Measurements from ENCODE around the gene MED29.

Gene MED29

DNA sequence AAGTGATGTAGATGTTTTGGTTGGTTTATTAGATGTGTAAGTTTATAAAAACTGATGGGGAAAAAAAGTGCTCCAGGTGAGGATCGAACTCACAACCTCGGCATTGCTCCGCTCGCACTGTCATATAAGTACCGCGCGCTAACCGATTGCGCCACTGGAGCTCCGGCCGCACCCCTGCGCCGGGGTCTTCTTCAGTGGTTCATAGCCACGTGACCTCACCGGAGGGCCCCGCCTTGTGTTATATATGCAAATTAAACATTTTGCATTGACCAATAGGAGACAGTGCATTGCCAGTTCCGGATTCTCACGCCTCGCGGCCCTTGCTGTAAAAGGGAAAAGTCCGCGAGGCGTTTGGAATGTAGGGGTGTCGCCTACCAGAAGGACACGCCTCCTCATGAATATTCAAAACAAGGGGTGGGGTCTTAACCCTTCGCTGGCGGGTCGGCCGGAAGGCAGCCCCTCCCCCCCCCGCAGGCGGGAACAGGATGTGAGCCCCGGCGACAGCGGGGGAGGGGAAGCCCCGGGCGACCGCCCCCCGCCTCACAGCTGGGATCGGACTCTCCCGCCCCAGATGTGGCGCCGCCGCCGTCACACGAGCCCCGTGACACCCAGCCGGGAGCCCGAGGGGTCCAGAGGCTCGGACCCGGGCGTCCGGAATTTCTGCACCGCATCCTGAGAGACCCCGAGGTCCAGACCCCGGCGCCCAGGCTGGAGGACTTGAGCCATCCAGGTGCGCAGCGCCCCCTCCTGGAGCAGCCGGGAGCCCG is 21.1 kb downstream of the MED29 start, which contains the start of gene PLEKHG2:
Gene PLEKHG2, plus strand, starts transcription at position 570 of the 767 bp plus-strand sequence. CDS start 1,418 bp downstream, outside the sequence.
- DNase-seq: peak; percentile 100

DNA sequence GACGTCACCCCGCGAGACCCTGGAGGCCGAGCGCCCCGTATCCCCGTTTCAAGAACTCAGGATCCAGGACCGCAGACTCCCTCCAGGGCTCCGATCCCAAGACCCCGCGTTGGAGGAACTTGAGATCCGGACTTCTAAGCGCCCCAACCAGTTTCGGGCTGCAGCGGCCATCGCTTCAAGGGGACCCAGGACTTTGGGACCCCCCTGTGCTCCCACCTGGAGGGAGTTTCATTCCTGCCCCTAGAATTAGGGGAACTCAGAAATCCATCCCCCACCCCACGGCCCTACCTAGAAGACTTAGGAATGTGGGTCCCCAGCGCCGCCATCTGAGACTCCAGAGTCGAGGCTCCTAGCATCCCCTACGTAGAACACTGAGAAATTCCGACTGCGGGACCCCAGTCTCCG is 21.7 kb downstream of the MED29 start:
- no peak for DNase-seq

DNA sequence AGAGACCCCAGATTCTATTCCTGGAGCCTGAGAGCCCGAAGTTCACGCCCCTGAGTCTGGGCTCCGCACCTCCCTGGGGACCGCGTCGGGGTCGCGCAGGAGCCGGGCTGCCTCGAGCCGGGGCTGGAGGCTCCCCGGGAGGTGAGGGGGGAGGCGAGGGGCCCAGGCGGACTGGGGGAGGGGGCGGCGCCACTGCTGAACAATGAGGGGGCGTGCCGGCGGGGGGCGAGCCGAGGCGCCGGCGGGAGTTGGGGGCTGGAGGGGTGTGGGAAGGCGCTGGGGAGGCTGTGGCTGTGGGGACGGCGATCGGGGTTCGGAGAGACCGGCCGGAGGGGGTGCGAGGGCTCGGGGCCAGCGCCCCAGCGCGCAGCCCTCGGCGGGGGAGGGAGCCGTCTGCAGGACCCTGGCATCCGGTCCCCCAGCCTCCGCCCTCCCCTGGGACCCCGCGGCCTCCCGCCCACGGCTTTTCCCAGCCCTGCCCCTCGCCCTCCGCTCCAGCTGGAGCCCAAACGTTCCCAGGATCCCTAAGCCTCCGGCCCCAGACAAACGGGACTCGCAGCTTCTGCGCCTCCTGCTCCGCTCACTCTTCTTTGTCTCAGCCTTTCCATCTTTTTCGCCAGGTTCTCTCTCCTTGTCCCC is 22.2 kb downstream of the MED29 start:
- DNase-seq: peak; percentile 86

DNA sequence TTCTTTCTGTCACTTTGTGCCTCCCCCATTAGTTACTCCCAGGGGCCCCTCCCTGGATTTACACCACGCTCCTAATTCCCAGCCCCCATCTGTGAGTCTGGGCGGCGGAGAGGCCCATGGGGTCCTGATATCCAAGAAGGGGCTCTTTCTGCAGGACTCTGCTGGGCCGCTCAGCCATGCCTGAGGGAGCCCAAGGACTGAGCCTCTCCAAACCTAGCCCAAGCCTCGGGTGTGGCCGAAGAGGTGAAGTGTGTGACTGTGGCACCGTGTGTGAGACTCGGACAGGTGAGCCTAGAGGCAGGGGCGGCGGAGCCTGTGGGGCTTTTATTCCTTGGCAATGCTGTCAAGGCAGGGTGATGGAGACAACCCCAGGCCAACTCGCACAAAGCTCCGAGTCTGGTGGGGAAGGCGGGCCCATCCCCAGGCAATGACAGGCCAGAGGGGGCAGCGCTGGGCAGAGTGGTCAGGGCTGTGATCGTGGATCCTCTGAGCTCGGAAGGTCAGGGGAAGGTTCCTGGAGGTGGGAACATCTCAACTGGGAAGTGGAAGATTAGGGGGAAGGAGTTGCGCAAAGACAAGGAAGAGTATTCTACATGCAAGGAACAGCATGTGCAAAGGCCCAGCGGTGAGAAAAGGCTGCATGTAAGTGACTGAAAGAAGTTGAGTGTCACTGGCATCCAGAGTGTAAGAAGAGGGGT is 22.9 kb downstream of the MED29 start:
- no peak for DNase-seq

DNA sequence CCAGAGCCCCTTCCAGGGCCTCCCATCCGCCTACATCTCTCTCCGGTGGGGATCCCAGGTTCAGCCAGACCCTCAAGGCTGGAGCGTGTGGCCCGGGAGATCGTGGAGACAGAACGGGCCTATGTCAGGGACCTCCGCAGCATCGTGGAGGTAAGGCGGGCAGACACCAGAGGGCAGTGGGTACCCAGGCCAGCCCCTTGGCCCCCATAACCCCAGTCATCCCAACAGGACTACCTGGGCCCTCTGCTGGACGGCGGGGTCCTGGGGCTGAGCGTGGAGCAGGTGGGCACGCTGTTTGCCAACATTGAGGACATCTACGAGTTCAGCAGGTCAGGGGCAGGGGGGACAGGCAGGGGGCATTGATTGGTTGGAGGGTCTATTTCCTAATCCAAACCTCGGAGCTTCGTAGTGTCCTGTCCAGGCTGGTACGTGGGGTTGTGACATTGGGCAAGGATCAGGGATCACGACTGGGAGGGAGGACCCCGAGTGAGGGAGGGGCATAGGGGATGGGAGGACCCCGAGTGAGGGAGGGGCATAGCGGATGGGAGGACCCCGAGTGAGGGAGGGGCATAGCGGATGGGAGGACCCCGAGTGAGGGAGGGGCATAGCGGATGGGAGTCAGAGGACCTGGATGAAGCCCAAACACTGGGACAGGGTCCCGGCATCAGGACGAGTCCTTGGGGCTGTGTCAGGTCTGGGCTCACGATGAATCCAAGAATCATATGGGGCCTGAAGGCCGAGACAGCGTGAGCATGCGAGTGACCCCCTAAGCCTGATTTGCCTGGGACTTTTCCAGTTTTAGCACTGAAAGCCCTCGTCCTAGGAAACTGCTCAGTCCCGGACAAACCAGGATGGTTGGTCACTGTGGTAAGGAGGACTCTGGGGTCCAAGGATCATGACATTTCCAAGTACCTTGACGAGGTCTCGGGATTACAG is 24.2 kb downstream of the MED29 start:
- no peak for DNase-seq

DNA sequence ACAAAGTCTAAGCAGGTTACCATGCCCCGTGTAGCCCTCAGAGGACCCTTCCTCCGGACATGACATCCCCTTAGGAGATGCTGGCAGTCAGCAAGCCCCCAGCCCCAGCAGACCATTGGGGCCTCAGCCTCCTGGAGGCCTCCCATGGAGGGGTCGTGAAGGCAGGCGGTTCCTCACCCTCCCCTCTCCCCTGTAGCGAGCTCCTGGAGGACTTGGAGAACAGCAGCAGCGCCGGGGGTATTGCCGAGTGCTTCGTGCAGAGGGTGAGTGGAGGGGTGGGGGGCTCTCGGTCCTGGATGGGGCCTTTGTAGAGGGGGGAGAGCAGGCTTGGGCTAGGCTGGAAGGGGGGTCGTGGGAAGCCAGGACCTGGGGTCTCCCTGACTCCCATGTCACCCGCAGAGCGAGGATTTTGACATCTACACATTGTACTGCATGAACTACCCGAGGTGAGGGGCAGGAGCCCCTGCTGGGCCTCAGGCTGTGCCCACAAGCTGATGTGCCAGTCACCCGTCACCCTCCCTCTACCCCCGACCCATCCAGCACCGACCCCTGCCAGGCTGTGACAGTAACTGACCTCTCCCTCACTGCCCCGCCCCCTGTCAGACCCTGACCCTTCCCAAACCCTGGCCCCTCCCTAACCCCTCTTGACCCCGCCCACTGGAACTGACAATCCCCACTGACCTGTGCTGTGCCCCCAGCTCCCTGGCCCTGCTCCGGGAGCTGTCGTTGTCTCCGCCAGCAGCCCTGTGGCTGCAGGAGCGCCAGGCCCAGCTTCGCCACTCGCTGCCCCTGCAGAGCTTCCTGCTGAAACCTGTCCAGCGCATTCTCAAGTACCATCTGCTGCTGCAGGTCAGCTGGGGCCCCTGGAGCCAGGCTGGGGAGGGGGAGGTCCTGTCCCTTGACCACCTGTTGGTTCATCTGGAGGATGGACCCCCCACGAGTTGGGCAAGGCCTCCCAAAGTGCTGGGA is 25.3 kb downstream of the MED29 start:
- DNase-seq: no peak

DNA sequence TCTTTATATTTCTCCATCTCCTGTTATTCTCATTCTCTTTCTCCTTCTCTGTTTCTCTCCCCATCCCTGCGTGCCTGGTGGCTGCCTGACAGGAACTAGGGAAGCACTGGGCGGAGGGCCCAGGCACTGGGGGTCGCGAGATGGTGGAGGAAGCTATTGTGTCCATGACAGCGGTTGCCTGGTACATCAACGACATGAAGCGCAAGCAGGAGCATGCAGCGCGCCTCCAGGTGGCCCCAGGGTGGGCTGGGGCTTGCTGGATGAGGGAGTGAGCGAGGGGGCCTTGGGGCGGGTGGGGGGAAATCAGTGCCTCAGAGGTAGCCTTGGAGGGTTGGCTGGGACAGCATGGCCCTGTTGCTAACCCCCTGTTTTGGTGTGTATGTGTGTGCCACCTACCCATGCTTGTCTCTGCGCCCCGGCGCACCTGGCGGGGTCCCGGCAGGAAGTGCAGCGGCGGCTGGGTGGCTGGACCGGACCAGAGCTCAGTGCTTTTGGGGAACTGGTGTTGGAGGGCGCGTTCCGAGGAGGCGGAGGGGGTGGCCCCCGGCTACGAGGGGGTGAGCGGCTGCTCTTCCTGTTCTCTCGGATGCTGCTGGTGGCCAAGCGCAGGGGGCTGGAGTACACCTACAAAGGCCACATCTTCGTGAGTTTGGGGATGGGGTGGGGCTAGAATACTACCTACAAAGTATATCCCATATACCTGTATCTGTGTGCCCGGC is 26.4 kb downstream of the MED29 start:
- DNase-seq: no peak

DNA sequence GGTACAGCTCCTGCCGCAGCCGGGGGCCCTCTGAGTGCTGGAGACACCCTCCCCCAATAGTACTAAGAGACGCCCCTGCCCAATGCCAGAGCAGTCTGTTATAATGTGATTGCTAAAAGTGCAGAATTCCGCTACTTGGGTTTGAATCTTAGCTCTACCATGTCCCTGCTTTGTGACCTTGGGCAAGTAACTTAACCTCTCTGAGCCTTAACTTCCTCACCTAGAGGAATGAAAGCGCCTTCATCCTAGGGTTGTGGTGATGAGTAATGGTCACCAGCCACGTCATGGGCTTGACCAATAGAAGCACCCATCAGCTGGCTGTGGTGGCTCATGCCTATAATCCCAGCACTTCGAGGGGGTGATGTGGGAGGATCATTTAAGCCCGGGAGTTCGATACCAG is 27.8 kb downstream of the MED29 start:
- DNase-seq: no peak

DNA sequence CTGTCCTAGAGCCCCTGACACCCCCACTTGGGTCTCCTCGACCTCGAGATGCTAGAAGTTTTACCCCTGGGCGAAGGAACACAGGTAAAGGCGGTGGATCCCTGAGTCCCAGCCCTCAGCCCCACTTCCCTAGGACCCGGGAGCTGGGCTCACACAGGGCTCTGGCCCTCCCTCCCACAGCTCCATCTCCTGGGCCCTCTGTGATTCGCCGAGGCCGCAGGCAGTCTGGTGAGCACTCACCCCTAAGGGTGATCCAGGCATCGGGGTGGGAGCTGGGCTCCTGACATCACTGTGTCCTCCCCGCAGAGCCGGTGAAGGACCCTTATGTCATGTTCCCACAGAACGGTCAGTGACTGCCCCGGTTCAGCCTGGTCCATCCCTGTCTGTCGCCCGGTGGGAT is 29.6 kb downstream of the MED29 start:
- no peak for DNase-seq

DNA sequence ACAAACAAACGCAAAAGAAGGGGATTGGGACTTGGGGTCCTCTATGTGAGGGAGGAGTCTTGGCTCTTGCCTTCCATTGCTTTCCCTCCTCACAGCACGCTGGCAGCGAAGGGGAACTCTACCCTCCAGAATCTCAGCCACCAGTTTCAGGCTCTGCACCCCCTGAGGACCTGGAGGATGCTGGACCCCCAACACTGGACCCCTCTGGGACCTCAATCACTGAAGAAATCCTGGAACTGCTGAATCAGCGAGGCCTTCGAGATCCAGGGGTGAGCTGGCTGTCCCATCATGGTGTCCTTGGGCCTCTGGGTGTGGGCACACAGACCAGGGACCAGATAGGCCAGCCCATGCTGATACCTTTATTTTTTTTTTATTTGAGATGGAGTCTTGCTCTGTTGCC is 30.8 kb downstream of the MED29 start:
- DNase-seq: no peak

DNA sequence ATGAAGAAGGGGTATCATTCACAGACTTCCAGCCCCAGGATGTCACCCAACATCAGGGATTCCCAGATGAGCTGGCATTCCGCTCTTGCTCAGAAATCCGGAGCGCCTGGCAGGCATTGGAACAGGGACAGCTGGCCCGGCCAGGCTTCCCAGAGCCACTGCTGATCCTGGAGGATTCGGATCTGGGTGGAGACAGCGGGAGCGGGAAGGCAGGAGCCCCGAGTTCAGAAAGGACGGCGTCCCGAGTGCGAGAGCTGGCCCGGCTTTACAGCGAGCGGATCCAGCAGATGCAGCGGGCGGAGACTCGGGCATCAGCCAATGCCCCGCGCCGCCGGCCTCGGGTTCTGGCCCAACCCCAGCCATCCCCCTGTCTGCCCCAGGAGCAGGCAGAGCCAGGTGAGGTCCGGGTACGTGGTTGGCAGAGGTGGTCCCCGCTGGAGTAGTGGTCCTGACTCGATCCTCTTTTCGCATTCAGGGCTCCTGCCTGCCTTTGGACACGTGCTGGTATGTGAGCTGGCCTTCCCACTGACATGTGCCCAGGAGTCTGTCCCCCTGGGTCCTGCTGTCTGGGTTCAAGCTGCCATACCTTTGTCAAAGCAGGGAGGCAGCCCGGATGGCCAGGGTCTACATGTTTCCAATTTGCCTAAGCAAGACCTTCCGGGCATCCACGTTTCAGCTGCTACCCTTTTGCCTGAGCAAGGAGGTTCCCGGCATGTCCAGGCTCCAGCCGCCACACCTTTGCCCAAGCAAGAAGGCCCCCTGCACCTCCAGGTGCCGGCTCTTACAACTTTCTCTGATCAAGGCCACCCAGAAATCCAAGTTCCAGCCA is 32.3 kb downstream of the MED29 start:
- DNase-seq: no peak

DNA sequence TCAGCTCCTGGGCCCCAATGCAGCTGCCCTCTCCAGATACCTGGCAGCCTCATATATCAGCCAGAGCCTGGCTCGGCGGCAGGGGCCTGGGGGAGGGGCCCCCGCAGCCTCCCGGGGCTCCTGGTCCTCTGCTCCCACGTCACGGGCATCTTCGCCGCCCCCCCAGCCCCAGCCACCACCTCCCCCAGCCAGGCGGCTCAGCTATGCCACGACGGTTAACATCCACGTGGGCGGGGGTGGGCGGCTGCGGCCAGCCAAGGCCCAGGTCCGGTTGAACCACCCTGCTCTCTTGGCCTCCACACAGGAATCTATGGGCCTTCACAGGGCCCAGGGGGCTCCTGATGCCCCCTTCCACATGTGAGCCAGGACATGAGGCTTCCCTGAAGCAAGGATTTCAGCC is 33.8 kb downstream of the MED29 start:
- no peak for DNase-seq

DNA sequence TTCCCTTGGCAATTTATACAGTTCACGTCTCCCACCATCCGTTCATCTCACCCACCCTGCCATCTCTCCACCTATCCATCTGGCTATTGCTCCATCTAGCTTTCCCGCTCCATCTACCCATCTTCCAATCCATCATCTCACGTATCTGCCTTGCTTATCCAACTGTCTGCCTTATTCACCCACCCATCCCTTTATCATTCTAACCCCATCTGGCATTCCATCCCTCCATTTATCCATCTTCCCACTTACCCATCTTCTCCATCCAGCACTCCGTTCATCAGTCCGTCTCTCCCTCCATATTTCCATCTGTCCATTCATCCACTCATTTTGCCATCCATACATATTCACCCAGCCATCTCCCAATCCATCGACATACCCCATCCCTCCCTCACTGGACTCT is 34.6 kb downstream of the MED29 start:
- DNase-seq: no peak

DNA sequence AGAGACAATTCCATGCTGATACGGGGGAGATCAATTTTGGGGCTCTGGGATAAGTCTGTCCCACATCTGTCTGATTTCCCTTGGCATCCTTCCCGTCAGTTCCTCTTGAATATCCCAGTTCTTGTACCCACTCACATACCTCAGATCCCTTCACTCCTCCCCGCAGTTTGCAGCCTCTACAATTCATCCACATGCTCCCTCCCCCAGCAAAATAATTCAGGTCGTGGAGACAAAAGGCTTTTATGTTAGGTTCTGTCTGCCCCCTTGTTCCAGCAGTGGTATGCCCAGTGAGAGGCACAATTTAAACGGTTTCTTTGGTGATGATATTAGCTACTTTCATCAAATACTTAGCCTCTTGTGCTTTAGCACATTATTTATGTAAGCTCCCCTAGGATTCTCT is 35.0 kb downstream of the MED29 start:
- DNase-seq: no peak

DNA sequence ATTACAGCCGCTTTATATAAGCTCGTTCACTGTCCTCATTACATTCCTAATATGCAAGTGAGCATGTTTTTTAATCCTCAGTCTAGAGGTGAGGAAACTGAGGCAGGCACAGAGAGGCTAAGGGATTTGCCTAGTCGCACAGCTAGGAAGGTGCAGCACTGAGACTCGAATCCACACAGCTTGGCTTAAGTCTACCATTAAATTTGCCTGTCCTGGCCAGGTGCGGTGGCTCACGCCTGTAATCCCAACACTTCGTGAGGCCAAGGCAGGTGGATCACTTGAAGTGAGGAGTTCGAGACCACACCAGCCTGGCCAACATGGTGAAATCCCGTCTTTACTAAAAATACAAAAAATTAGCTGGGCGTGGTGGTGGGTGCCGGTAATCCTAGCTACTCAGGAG is 36.5 kb downstream of the MED29 start:
- DNase-seq: no peak

DNA sequence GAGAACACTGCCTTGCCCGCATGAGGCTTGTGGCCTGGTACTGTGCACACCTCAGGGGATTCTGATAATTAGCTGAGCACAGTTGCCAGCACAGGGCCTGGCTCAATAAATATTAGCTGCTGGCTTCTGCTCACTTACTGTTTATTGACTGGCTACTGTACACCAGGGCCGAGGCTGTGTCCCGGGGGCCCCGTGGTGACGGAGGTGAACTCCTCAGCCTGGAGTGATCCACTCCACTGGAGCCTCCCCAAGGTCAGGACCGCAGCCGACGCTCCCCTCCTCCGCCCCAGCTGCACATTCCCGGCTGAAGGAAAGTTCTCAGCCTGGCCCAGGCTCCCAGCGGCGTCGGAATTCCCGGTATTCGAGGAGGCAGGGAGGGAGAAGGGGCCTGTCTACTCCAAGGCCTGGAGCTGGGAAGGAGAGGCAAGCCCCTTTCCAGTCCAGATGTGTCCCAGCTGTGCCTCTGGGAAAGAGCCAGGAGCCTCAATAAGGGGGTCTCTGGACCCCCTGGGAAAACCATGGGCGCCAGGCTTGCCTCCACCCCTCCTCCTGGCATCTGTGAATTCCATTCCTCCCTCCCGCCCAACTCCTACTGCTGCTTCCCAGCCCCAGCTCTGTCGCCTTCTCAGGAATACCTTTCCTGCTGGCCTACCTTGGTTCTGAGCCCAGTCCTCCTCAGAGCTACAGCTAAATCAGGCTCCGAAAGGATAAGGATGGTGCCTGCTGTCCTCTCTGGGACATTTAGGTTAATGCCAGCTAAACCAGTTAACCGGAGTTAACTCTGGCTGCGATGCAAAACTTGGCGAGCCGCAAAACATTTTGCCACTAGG is 37.3 kb downstream of the MED29 start:
- peak; percentile 91 for DNase-seq

DNA sequence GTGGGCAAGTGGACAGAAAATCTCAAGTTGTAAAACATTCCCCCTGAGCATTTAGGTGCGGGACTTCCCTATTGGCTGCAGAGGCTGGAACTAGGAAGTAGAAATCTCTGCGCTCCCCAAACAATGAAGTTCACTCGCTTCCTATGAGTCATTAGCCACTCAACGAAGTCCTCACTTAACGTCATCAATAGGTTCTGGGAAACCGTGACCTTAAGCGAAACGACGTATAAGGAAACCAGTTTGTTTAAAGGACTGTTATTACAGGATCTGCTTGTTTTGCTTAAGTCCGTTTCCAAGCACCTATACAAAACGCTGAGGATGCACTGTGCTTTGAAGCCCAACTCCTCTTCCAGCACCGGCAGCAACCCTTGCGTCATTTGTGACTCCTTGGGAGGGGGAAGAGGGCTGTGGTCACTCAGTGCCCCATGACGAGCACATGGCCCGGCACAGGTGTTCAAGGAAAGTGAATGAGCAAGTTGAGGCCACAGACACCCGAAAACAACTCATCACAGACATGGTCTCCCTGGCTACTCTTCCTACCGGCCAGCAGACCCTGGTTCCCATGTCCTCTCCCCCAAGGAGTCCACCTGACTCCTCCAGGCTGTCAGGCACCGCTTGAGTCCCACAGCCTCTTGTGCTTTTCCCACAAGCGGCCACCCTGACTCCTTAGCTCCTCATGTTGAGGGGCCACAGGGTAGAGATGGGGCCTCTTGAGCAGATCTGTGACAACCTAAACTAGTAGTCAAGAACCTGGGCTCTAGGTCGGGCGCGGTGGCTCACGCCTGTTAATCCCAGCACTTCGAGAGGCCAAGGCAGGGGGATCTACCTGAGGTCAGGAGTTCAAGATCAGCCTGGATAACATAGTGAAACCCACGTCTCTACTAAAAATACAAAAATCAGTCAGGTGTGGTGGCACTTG is 39.8 kb downstream of the MED29 start:
- no peak for DNase-seq

DNA sequence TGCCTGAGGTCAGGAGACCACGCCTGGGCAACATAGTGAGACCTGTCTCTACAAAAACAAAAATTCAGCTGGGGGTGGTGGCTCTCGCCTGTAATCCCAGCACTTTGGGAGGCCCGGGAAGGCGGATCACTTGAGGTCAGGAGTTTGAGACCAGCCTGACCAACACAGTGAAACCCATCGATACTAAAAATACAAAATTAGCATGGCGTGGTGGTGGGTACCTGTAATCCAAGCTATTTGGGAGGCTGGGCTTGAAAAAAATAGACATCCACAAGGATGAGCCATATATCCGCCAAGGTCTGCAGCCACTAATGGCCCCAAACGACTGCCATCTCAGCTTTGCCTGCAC is 41.5 kb downstream of the MED29 start:
- DNase-seq: no peak

Measured in right forelimb (tissue), 1 donor.